GM12891 (cell line): ENCODE data around the gene HOXC9.

ENCODE experiments used
- PAX5 ChIP-seq: IDR thresholded peaks from 2 replicates; pipeline ENCODE4 v1.6.1; 2011; ENCODE audit warnings: low read length, moderate library complexity, mild to moderate bottlenecking; ENCODE audit not compliant: insufficient read depth, severe bottlenecking
- POLR2A ChIP-seq: IDR thresholded peaks from 2 replicates; pipeline ENCODE4 v1.6.1; 2011; ENCODE audit warnings: low read depth, low read length, control low read depth
- POLR2AphosphoS5 ChIP-seq: IDR thresholded peaks from 2 replicates; pipeline ENCODE4 v1.6.1; 2011; ENCODE audit warnings: low read depth, low read length, control low read depth
- TAF1 ChIP-seq: IDR thresholded peaks from 2 replicates; pipeline ENCODE4 v1.6.1; 2011; ENCODE audit warnings: low read depth, low read length, control low read depth

DNA sequence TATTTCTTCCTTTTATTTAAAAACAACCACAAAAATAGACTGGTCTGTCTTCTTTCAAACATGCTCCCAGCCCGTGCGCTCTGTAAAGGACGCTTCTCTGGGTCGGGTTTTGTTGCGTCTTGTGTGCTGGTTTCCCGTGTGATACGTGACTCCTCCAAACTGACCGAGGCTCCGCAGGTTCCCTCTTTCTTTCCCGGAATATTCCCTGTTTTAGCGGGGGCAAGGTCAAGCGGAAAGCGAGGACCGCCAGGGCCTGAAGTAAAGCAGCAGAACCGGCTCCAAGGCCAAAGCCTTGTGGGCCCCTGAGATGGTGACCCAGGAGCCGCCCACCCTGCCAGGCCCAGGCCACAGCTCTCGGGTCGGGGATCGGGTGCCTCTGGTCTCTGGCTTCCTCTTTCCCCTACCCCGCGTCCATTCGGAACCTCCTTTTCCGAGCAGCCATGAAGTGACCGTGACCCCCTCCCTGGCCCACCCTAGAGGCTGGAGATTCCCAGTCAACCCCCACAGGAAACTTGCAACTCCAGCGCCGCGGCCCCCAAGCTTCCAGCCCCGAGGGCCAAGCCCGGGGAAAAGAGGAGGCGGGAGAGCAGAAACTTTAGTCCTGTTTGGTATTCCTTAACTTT is 15.9 kb upstream of the HOXC9 start:
- TF ChIP-seq POLR2A (no peak), TAF1 (no peak), POLR2AphosphoS5 (no peak), PAX5 (no peak)
